Measurements from ENCODE around the gene TP53RK.

DNA sequence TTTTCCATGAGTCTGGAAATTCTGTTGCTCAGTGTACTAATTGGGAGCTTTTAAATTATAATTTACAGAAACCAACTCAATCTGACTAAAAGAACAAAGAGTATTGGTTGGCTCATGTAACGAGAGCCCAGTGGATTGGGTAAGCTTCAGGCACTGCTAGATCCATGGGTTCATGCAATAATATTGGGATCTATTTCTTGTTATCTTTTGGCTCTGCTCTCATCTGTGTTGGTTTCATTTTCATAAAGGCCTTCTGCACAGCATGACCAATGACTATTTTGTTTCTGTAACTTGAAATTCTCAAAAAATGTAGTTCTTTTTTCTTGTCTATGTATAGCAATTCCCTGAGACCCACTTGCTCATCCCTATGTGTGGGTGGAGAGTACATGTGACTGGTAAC, 32.2 kb upstream of the TP53RK start:
- TF ChIP-seq ZMYM2 (CRISPR knock-in tag; IDR thresholded peaks at IDR 0.05) (no peak), POLR2A (IDR thresholded peaks at IDR 0.05; ENCODE audit: insufficient read depth in 1 of 2, low read depth in 2 of 2, low read length in 2 of 2) (no peak), SPEN (CRISPR knock-in tag; IDR thresholded peaks at IDR 0.05; ENCODE audit: low read depth) (no peak), ZNF274 (CRISPR knock-in tag; IDR thresholded peaks at IDR 0.05) (no peak), NR2F2 (IDR thresholded peaks at IDR 0.05; ENCODE audit: borderline replicate concordance, low read depth) (no peak), TFAP4 (IDR thresholded peaks at IDR 0.05; ENCODE audit: borderline replicate concordance, low read depth) (no peak)

All from HepG2 (cell line).